Hepatocyte (in vitro differentiated cells): ENCODE results near the gene DENND6B.

Source experiments
- EZH2 ChIP-seq: fragments of 200-600 bp; sonication (generic); IDR thresholded peaks from 2 replicates; pipeline ENCODE4 v1.6.1; 2016; ENCODE audit warnings: antibody characterized with exemption, mild to moderate bottlenecking, borderline replicate concordance
- TF ChIP-seq, protein P1 (sequence below): fragments of 200-600 bp; sonication (generic); IDR thresholded peaks from 2 replicates; pipeline ENCODE4 v1.5.1; 2016; ENCODE audit warnings: antibody characterized with exemption, mild to moderate bottlenecking; ENCODE audit not compliant: poor library complexity

DNA sequence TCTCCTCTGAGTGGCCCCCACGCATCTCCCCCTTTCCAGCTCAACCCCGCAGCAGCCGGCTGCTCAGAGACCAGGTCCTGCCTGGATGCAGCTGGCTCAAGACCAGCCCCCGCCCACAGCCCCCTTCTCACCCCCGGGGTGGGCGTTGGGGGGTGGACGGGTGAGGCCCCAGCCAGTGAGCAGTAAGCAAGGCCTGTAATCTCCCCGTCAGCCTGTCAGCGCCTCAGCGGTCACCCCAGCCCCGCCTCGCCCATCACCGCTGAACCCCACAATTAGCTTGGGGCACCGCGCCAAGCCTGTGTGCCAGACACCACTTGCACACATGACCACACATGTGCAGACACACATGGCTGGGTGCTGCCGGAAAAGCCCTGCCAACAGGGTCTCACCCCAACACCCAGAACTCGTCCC, 25.2 kb downstream of the DENND6B start:
- TF ChIP-seq, protein P1, sequence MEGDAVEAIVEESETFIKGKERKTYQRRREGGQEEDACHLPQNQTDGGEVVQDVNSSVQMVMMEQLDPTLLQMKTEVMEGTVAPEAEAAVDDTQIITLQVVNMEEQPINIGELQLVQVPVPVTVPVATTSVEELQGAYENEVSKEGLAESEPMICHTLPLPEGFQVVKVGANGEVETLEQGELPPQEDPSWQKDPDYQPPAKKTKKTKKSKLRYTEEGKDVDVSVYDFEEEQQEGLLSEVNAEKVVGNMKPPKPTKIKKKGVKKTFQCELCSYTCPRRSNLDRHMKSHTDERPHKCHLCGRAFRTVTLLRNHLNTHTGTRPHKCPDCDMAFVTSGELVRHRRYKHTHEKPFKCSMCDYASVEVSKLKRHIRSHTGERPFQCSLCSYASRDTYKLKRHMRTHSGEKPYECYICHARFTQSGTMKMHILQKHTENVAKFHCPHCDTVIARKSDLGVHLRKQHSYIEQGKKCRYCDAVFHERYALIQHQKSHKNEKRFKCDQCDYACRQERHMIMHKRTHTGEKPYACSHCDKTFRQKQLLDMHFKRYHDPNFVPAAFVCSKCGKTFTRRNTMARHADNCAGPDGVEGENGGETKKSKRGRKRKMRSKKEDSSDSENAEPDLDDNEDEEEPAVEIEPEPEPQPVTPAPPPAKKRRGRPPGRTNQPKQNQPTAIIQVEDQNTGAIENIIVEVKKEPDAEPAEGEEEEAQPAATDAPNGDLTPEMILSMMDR, result no peak
- no peak for TF ChIP-seq EZH2
